ENCODE measurements around the gene ARAP2.

ARAP2 gene

GRCh38 chr4:36111172-36111571 is 133.1 kb downstream of the ARAP2 start:
- TF ChIP-seq CTCF (IDR thresholded peaks at IDR 0.05; ENCODE audit: low read depth, low read length, missing control alignments) = no peak
- H3K4me3 ChIP-seq (replicated peaks; ENCODE audit: low read depth, low read length) = no peak overlapping the region
- DNase-seq (ENCODE audit: extremely low read depth, low read depth) = no peak

- DNase-seq (ENCODE audit: extremely low read depth, low read depth) = no peak
- no peak overlapping the region for H3K4me3 ChIP-seq (replicated peaks; ENCODE audit: low read depth, low read length)
- no peak for TF ChIP-seq CTCF (IDR thresholded peaks at IDR 0.05; ENCODE audit: low read depth, low read length, missing control alignments)
Measured at GRCh38 chr4:36099509-36099908, 144.8 kb downstream of the ARAP2 start.

GRCh38 chr4:36094995-36095394 is 149.3 kb downstream of the ARAP2 start:
- no peak for DNase-seq (ENCODE audit: extremely low read depth, low read depth)
- H3K4me3 ChIP-seq (replicated peaks; ENCODE audit: low read depth, low read length) = no peak overlapping the region
- TF ChIP-seq CTCF (IDR thresholded peaks at IDR 0.05; ENCODE audit: low read depth, low read length, missing control alignments) = no peak

- no peak for TF ChIP-seq CTCF (IDR thresholded peaks at IDR 0.05; ENCODE audit: low read depth, low read length, missing control alignments)
- DNase-seq (ENCODE audit: extremely low read depth, low read depth) = no peak
- no peak overlapping the region for H3K4me3 ChIP-seq (replicated peaks; ENCODE audit: low read depth, low read length)
Measured at GRCh38 chr4:36091997-36092396, 152.3 kb downstream of the ARAP2 start.

- H3K4me3 ChIP-seq (replicated peaks; ENCODE audit: low read depth, low read length) = no peak overlapping the region
- TF ChIP-seq CTCF (IDR thresholded peaks at IDR 0.05; ENCODE audit: low read depth, low read length, missing control alignments) = no peak
- DNase-seq (ENCODE audit: extremely low read depth, low read depth) = no peak
Measured at GRCh38 chr4:36088542-36088941, 155.8 kb downstream of the ARAP2 start.

- DNase-seq (ENCODE audit: extremely low read depth, low read depth) = no peak
- TF ChIP-seq CTCF (IDR thresholded peaks at IDR 0.05; ENCODE audit: low read depth, low read length, missing control alignments) = no peak
- H3K4me3 ChIP-seq (replicated peaks; ENCODE audit: low read depth, low read length) = no peak overlapping the region
Measured at GRCh38 chr4:36086261-36086786, 158.0 kb downstream of the ARAP2 start.

- no peak overlapping the region for H3K4me3 ChIP-seq (replicated peaks; ENCODE audit: low read depth, low read length)
- DNase-seq (ENCODE audit: extremely low read depth, low read depth) = no peak
- no peak for TF ChIP-seq CTCF (IDR thresholded peaks at IDR 0.05; ENCODE audit: low read depth, low read length, missing control alignments)
Measured at GRCh38 chr4:36082817-36083216, 161.5 kb downstream of the ARAP2 start.

Measured in HFF-Myc (cell line).